Hepatic stellate cell (primary cell): ENCODE results near the gene HMBS.
"Not testable (repeated sequence)": the region's sequence is repeated elsewhere in the genome, so short reads cannot be mapped to it uniquely, and the experiment has no call there.

Source experiments
- DNase-seq: peaks from one replicate; pipeline ENCODE4 v3.0.0; 2011; ENCODE audit warnings: low spot score

Gene HMBS

DNA sequence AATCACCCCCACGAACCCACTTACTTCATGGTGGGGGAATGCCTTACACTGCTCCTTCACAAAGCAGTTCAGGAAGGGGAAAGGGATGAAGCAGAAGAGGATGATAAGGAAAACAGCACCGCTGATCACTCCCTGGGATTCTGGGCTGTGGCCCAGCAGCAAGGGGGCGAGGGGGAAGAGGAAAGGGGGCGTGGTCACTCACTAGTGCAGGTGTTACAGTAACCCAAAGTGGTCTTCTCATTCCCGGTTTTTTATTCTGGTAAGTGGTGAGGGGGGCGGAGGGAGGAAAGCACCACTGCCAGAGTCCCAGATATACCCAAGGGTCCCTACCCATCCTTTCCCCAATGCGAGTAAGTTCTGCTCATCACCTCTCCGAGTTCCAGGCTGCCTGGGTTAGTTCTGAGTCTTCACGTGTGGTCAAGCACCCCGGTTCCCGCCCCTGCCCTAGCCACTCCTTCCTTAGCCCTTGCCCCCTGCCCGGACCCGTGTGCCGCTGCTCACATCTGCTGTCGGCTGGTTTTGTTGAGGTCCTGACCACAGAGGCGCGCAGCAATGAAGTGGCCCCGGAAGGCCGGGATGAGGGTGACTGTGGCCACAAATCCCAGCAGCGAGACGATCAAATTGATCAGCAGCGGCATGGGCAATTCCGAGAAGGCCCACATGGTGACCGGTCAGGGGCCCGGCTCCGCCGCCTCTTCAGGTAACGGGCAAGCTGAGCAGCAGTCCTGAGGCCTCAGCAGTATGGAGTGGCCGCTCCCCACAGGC is 16.5 kb downstream of the HMBS start:
- DNase-seq: peak; percentile 40

DNA sequence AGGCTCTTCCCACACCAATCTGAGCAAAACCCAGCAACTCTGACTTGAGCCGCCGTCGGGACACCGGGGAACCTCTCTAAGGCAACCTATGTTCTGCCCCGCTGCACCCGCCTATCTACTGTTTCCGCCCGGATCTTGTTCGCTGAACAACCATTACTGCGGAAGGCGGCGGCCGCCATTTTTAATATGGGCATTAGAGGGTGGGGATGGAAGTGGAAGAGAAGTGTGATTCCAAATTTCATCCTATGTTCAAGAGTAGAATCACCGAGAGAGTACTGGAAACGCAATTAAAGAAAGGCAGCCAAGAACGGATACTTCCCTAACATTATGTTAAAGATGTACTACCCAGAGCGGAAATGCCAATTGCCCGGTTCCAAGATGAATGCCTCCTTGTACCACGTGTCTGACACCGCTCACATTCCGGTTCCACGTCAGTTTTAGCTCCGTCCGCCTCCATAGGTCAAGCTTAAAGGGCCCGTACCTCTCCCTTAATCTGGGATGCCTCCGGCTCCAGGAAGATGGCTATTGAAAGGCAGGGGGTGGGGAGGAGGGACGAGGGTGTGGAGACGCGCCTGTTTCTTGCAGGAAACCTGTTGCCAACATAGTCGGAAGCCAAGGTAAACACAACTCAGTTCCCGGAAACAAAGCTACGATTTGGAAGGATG is 17.2 kb downstream of the HMBS start, which contains the start of gene DPAGT1:
DPAGT1 (minus strand) TSS at position 95 of the 665 bp plus-strand sequence. CDS start 198 bp downstream, outside the sequence.
- DNase-seq: peak; percentile 87

DNA sequence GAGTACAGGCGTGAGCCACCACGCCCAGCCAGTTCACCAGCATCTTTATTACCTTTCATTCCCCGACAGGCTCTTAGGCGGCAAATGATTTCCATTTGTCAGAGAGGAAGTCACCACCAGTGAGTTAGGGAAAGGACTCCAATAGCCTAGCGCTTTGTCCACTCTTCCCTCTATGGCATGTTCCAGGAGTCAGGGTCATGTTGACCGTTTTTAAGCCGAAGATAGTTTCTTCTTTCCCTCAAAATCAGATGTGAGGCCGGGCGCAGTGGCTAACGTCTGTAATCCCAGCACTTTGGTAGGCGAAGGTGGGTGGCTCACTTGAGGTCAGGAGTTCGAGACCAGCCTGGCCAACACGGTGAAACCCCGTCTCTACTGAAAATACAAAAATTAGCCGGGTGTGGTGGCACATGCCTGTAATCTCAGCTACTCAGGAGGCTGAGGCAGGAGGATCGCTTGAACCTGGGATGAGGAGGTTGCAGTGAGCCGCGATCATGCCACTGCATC is 18.5 kb downstream of the HMBS start:
- DNase-seq: not testable (repeated sequence)

- no peak for DNase-seq
Observed at GRCh38 chr11:119103793-119104192, 19.1 kb downstream of the HMBS start.

GRCh38 chr11:119106564-119107537 is 22.2 kb downstream of the HMBS start, which contains the start of gene C2CD2L:
Gene C2CD2L (plus strand): TSS chr11:119107344. CDS start chr11:119107742, 398 bp downstream.
- DNase-seq: peak; percentile 94

GRCh38 chr11:119107538-119108145 is 23.0 kb downstream of the HMBS start:
- DNase-seq: peak; percentile 35

DNA sequence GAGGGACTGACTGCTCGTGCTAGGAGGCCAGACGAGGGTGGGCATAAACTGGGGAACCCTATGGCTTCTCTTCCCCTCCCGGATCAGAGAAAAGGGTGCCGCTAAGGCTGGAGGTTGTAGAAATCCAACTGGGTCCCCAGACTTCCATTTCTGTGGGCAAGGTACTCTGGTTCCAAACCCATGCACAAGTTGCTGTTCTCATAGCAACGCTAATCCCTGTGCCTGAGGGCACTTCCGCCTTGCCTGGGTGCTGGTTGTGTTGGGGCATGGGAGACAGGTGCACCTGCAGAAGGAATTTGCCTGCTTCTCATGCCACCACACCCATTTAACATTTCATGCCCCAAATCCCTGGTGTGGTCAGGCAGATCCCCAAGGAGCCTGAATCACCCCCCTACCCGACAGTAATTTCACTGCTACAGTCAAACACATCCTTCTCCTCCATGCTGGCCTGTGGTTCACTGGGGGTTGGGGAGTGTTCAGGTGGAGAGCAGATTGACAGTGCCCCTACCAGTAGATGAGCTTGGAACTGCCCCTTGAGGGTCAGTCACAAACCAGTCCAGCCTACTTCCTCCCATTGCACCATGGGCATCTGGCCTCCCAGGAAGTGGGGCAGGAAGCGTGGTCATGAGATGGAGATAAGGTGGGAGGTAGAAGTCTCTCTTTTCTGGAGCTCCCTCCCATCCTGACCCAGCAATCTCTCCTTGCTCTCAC is 23.6 kb downstream of the HMBS start:
- DNase-seq: peak; percentile 41

GRCh38 chr11:119108857-119109221 is 24.2 kb downstream of the HMBS start:
- no peak for DNase-seq

GRCh38 chr11:119109843-119110242 is 25.2 kb downstream of the HMBS start:
- DNase-seq: no peak

DNA sequence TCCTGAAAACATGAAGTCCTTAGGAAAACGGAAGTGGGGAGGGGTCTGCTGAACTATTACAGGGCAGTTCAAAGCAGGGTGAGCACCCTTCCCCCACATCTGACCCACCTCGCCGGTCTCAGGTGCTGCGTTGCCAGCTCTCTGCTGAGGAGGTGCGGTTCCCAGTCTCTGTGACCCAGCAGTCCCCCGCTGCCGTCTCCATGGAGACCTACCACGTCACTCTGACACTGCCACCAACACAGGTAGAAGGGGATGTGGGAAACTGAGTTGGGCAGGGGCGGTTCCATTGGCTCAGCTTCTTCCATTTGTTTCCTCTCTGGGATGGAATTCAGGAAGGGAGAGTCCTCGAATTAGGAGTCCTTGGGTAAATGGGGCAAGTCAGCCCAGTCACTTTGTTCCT is 25.8 kb downstream of the HMBS start:
- DNase-seq: no peak

DNA sequence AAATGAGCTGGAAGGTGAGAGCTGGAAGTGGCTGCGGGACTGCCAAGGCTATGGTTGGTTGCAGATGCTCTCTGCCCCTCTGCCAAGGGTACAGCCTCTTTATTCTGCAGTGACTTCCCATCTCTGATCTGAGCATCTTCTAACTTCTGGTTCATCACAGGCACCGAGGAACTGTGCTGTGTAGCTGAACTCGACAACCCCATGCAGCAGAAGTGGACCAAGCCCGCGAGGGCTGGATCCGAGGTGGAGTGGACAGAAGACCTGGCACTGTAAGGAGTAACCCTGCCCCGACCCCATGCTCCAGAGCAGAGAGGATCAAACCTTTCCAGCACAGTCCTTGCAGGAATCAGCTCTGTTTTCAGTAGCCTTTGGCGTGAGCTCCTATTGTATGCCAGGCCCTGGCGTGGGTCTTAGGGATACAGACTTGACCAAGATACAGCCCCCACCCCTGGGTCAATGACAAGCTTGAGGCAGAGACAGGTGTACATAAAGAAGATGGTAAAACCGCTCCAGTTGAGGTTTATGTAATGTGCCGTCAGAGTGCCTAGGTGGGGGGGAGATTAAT is 26.8 kb downstream of the HMBS start:
- DNase-seq: no peak

GRCh38 chr11:119112314-119113020 is 27.8 kb downstream of the HMBS start:
- DNase-seq: no peak

- no peak for DNase-seq
Observed at GRCh38 chr11:119113716-119114115, 29.0 kb downstream of the HMBS start.

DNA sequence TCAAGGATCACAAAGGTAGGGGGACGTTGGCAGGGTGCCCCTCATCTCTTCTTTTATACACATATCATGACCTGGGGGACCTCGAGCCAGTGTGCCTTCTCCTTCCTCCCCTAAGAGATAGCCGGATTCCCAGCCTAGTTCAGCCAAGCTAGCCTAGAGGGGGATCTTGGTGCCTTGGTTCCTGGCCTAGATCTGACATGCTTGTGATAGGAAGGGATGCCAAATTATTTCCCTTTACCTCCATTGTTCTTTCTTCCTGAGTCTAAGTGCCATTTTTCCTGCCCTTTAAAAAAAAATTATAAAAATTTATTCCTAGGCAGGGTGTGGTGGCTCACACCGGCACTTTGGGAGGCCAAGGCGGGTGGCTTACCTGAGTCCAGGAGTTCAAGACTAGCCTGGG is 29.7 kb downstream of the HMBS start:
- DNase-seq: no peak

- DNase-seq: no peak
Observed at GRCh38 chr11:119115484-119116234, 31.0 kb downstream of the HMBS start.

DNA sequence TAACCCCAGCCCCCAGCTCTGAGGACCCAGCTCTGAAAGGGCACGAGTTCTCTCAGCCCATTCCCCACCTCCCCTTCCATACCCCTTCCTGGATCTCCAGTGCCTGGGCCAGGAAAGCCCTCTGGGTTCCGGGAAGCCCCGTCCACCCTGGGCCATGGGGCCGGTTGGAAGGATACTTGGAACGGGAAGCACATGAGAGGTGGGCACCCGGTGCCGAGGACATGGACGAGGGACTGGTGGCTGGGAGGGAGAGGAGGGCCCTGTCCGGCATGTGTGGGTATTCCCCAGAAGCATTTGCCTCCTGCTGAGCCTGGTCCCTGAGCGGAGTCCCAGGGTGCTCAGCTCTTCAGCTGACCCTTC is 31.5 kb downstream of the HMBS start:
- no peak for DNase-seq

- DNase-seq: no peak
Observed at GRCh38 chr11:119116601-119117000, 31.9 kb downstream of the HMBS start.

GRCh38 chr11:119117004-119117706 is 32.5 kb downstream of the HMBS start:
- DNase-seq: no peak

- no peak for DNase-seq
Observed at GRCh38 chr11:119118227-119118626, 33.5 kb downstream of the HMBS start.
